SW 1271 (cell line): ENCODE data around the gene ASB12.
"Not testable (repeated sequence)": the region's sequence is repeated elsewhere in the genome, so short reads cannot be mapped to it uniquely, and the experiment has no call there.

Experiments used
- DNase-seq, 2 experiments: peaks; one replicate each; lab custom pipeline; 2025; lab: John Stamatoyannopoulos, UW

ASB12 gene

GRCh38 chrX:64230123-64230970 lies at the start of gene ASB12:
ASB12 (minus strand) TSS chrX:64230607; CDS start chrX:64225650, 4,957 bp downstream.
- DNase-seq, result no peak

- DNase-seq, result no peak
Observed at GRCh38 chrX:64265265-64265664, 34.9 kb upstream of the ASB12 start.

- no peak for DNase-seq
Observed at GRCh38 chrX:64229154-64229553, 1.3 kb downstream of the ASB12 start.

GRCh38 chrX:64218023-64218422 lies 12.4 kb downstream of the ASB12 start:
- no peak for DNase-seq

GRCh38 chrX:64213989-64214388 lies 16.4 kb downstream of the ASB12 start:
- DNase-seq, result not testable (repeated sequence)

- no peak for DNase-seq
Observed at GRCh38 chrX:64206556-64207162, 23.7 kb downstream of the ASB12 start.

- peak; percentile 77 to 89 for DNase-seq
Observed at GRCh38 chrX:64205735-64206501, 24.5 kb downstream of the ASB12 start.

- DNase-seq, result peak in 1 of 2 experiments; percentile 74
Observed at GRCh38 chrX:64205441-64205734, 25.0 kb downstream of the ASB12 start, which contains the start of gene AMER1. AMER1 (minus strand) TSS chrX:64205708; CDS start chrX:64193286, 12,422 bp downstream.

- DNase-seq, result peak; percentile 0 to 35
Observed at GRCh38 chrX:64204701-64205440, 25.5 kb downstream of the ASB12 start.

GRCh38 chrX:64204252-64204651 lies 26.2 kb downstream of the ASB12 start:
- DNase-seq, result no peak

GRCh38 chrX:64202808-64203325 lies 27.5 kb downstream of the ASB12 start:
- DNase-seq, result no peak

- no peak for DNase-seq
Observed at GRCh38 chrX:64198036-64198435, 32.4 kb downstream of the ASB12 start.

GRCh38 chrX:64196606-64197005 lies 33.8 kb downstream of the ASB12 start:
- no peak for DNase-seq

GRCh38 chrX:64195862-64196261 lies 34.5 kb downstream of the ASB12 start:
- DNase-seq, result no peak

- no peak for DNase-seq
Observed at GRCh38 chrX:64192673-64193072, 37.7 kb downstream of the ASB12 start.

- DNase-seq, result no peak
Observed at GRCh38 chrX:64192040-64192439, 38.4 kb downstream of the ASB12 start.

GRCh38 chrX:64191281-64192010 lies 39.0 kb downstream of the ASB12 start:
- no peak for DNase-seq

GRCh38 chrX:64190136-64190740 lies 40.2 kb downstream of the ASB12 start:
- DNase-seq, result no peak

- no peak for DNase-seq
Observed at GRCh38 chrX:64188901-64189300, 41.5 kb downstream of the ASB12 start.

GRCh38 chrX:64187762-64188150 lies 42.7 kb downstream of the ASB12 start:
- DNase-seq, result no peak
